Karpas-422 (cell line): ENCODE results near the gene TRAPPC10. TPM values are rescaled to one million over a fixed set of nuclear protein-coding genes. Genes with fewer than 3 reads are reported as not detected.
"Not testable (repeated sequence)": the region's sequence is repeated elsewhere in the genome, so short reads cannot be mapped to it uniquely, and the experiment has no call there.

Source experiments
- DNase-seq: peaks from one replicate; pipeline ENCODE4 v3.0.0-alpha.2; 2015
- H2AFZ ChIP-seq: fragments of 200-600 bp; sonication (generic); 2 replicates; pipeline ENCODE4 v1.6.1; 2014; ENCODE audit warnings: antibody characterized with exemption, low read length, mixed read lengths
- H3K27ac ChIP-seq: fragments of 200-600 bp; sonication (generic); 2 replicates; pipeline ENCODE4 v1.5.1; 2014; ENCODE audit warnings: mild to moderate bottlenecking, low read length, moderate library complexity
- H3K27me3 ChIP-seq: fragments of 200-600 bp; sonication (generic); 2 replicates; pipeline ENCODE4 v1.6.1; 2014; ENCODE audit warnings: low read length, mixed read lengths
- H3K36me3 ChIP-seq: fragments of 200-600 bp; sonication (generic); 2 replicates; pipeline ENCODE4 v1.6.1; 2014; ENCODE audit warnings: low read length, mixed read lengths; ENCODE audit not compliant: insufficient read depth
- H3K4me1 ChIP-seq: fragments of 200-600 bp; sonication (generic); 2 replicates; pipeline ENCODE4 v1.6.1; 2014; ENCODE audit warnings: mild to moderate bottlenecking, low read length, mixed read lengths
- H3K4me2 ChIP-seq: fragments of 200-600 bp; sonication (generic); 2 replicates; pipeline ENCODE4 v1.6.1; 2014; ENCODE audit warnings: low read length, low read depth, mild to moderate bottlenecking; ENCODE audit not compliant: poor library complexity, severe bottlenecking
- H3K4me3 ChIP-seq: fragments of 200-600 bp; sonication (generic); 2 replicates; pipeline ENCODE4 v1.5.1; 2014; ENCODE audit warnings: mild to moderate bottlenecking, antibody characterized with exemption, low read length, mixed read lengths
- H3K79me2 ChIP-seq: fragments of 200-600 bp; sonication (generic); 2 replicates; pipeline ENCODE4 v1.6.1; 2014; ENCODE audit warnings: mild to moderate bottlenecking, low read length, mixed read lengths
- H3K9ac ChIP-seq: fragments of 200-600 bp; sonication (generic); 2 replicates; pipeline ENCODE4 v1.6.0; 2014; ENCODE audit warnings: low read length
- H3K9me2 ChIP-seq: fragments of 200-600 bp; sonication (generic), shearing (Covaris generic); replicated peaks from 2 replicates; pipeline ENCODE4 v1.6.0; 2014; ENCODE audit warnings: mild to moderate bottlenecking, low read length, moderate library complexity; ENCODE audit not compliant: insufficient read depth
- H3K9me3 ChIP-seq: fragments of 300-700, 200-600 bp; sonication (generic); 2 replicates; pipeline ENCODE4 v1.6.1; 2014; ENCODE audit warnings: low read length, mixed read lengths
- H4K20me1 ChIP-seq: fragments of 200-600 bp; sonication (generic); 2 replicates; pipeline ENCODE4 v1.6.1; 2014; ENCODE audit warnings: mild to moderate bottlenecking, antibody characterized with exemption, low read length, low read depth; ENCODE audit not compliant: insufficient read depth
- small RNA-seq: library from RNA; depleted of rRNA; stranded (forward); fragments of <200 nt; gene quantifications from one replicate; pipeline ENCODE3, GENCODE V24; 2014
- total RNA-seq: library from RNA; depleted of rRNA; stranded (reverse); fragments of >200 nt; shearing (Covaris generic); gene quantifications from 2 replicates; pipeline ENCODE4 v1.2.3, GENCODE V29; 2014; ENCODE audit warnings: low replicate concordance; rRNA removed

The TRAPPC10 gene
- total RNA-seq, 1 experiment from 2014 or later = 40.3 TPM

- H3K27me3 ChIP-seq, H3K9me3 ChIP-seq, H3K79me2 ChIP-seq, H3K4me3 ChIP-seq, H2AFZ ChIP-seq, H4K20me1 ChIP-seq, H3K36me3 ChIP-seq, H3K4me1 ChIP-seq, H3K27ac ChIP-seq, DNase-seq, H3K9me2 ChIP-seq, H3K9ac ChIP-seq, H3K4me2 ChIP-seq: not testable (repeated sequence)
These were observed 141.8 kb downstream of the TRAPPC10 start for GRCh38 chr21:44153889-44154228.

- not testable (repeated sequence) for H3K4me2 ChIP-seq, H3K9ac ChIP-seq, H3K79me2 ChIP-seq, H3K36me3 ChIP-seq, H3K9me3 ChIP-seq, H3K9me2 ChIP-seq, H3K4me3 ChIP-seq, H3K4me1 ChIP-seq, H3K27me3 ChIP-seq, H4K20me1 ChIP-seq, DNase-seq, H2AFZ ChIP-seq, H3K27ac ChIP-seq
These were observed 142.7 kb downstream of the TRAPPC10 start for GRCh38 chr21:44154816-44155230.

- H3K9me2 ChIP-seq, H3K4me1 ChIP-seq, H3K27me3 ChIP-seq, H3K79me2 ChIP-seq, H3K9me3 ChIP-seq, H3K36me3 ChIP-seq, H3K4me3 ChIP-seq, H3K4me2 ChIP-seq, H4K20me1 ChIP-seq, H3K27ac ChIP-seq, H3K9ac ChIP-seq, H2AFZ ChIP-seq, DNase-seq: not testable (repeated sequence)
These were observed 143.3 kb downstream of the TRAPPC10 start for GRCh38 chr21:44155231-44155993.

- not testable (repeated sequence) for H3K27ac ChIP-seq, H3K9ac ChIP-seq, H3K4me1 ChIP-seq, H3K9me2 ChIP-seq, H3K4me3 ChIP-seq, DNase-seq, H3K27me3 ChIP-seq, H3K79me2 ChIP-seq, H3K4me2 ChIP-seq, H3K9me3 ChIP-seq, H3K36me3 ChIP-seq, H4K20me1 ChIP-seq, H2AFZ ChIP-seq
These were observed 143.9 kb downstream of the TRAPPC10 start for GRCh38 chr21:44155994-44156380.

Small RNA genes lying within 50 kb of the gene (small RNA-seq; reads per million reads assigned to genes)
- not detected for gene RNU6-1150P

Other genes starting within 250 kb of the TRAPPC10 start
- gene CSTB, start 236.0 kb upstream of the TRAPPC10 start, total RNA-seq = 17.6 and 28.0 TPM in 2 replicates
- gene RRP1, start 222.7 kb upstream of the TRAPPC10 start, total RNA-seq = 26.2 and 28.8 TPM in 2 replicates
- gene AGPAT3, start 147.1 kb upstream of the TRAPPC10 start, total RNA-seq = 29.0 and 42.2 TPM in 2 replicates
- 0.29 and 1.0 TPM in 2 replicates for gene PWP2, start 95.1 kb downstream of the TRAPPC10 start, total RNA-seq
- gene GATD3, start 121.4 kb downstream of the TRAPPC10 start, total RNA-seq = 3.1 and 14.9 TPM in 2 replicates
- gene ICOSLG, start 228.6 kb downstream of the TRAPPC10 start, total RNA-seq = 0.37 and 0.83 TPM in 2 replicates
- gene DNMT3L, start 249.6 kb downstream of the TRAPPC10 start, total RNA-seq = not detected in 2 replicates